HG03342 (cell line): ENCODE results near the gene WWTR1.
A peak's percentile ranks its signal among the peaks of the same experiment; 100 is the strongest.

Experiments used
- ATAC-seq: cut with Tn5 transposase; IDR thresholded peaks from one replicate; pipeline ENCODE4 v1.9.1; 2021; ENCODE audit warnings: mild to moderate bottlenecking, moderate library complexity; ENCODE audit not compliant: unreplicated experiment

The WWTR1 gene

DNA sequence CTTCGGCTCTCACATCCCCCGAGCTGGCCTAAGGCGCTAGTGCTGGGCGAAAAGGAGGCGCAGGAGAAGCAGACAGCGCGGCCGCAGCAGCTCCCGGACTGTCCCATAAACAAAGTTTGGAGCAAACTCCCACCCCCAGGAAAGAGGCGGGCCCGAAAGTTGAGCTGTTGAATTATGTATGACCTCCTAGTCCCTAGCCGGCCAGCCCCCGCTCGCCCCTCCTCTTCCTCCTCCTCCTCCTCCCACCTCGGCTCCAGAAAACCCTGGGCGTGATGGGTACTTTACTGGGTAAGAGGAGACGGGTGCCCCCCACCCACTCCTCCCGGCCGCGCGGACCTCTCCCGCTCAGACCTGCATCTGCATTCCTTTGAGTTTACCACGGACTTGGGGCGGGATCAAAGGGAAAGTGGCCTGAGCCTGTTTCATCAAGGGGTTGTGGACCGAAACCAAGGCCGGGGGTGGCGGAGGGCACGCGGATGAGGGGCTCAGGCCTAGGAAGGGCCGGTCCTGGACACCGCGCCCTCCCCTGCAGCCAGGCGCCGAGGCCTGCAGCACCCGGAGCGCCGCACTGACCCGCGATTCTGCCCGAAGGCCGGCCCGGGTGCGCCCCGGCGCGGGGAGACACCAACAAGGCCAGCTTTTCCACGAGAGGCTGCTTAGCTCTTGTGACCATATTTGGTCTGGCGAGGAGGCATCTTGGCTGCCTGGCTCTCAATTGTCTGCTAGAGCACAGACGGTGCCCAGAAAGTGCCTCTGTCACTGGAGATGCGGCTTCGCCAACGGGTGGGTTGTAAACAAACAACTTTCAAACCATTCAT is at the start of gene WWTR1:
WWTR1 (minus strand) TSS at position 100 of the 818 bp plus-strand sequence. CDS start 719 bp downstream, outside the sequence.
- peak; percentile 81 for ATAC-seq

DNA sequence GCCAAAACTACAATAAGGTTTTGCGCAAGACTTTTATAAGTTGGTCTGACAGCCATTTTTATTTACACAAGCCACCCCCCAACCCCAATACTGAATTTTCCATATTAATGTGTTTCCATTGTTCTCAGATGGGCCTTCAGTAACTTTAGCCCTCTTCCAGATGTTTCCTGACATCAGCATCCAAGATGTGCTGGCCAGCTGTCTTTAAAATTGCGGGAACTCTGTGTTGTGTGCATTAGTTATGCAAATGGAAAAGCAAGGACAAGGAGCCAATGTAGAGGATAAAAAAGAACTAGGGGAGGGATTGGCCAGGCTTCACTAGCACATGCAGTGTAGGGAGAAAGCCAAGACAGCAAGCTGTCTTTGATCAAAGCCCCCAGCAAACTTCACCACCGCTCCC is 49.1 kb upstream of the WWTR1 start:
- no peak for ATAC-seq

DNA sequence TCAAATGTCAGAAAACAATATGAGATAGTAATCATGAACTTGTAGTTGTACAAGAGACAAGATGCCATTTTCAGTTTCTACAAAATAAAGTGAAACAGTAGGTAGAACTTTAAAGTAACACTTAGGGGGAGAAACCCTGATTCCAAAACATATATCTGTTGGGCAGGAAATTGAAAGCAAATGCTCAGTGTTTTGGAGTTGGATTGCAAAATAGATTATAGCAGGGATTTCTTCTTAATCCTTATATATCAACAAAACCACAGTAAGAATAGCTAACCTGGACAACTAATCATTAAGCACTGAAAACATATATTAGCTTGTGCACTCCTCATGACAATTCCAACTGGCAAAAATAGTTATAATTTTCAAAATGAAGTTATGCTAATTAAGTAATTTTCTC is 47.6 kb upstream of the WWTR1 start:
- ATAC-seq: no peak

GRCh38 chr3:149703466-149703865 is 45.6 kb upstream of the WWTR1 start:
- no peak for ATAC-seq

GRCh38 chr3:149702691-149703441 is 45.0 kb upstream of the WWTR1 start:
- no peak for ATAC-seq

DNA sequence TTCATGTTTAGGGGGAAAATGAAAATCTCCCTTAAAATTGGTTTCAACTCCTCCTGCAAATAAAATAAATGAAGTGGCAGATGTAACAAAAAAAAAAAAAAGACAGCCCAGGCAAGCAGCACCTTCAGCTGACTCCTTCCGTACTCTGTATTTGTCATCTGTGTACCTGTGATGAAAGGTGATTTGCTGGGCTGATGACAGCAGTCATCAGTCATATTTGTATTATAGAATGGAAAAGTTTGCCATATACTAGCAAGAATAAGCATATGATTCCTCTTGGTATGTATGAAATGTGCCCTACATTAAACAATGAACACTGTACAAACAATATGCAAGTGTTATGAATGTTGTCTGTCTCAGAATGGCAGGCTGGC is 44.1 kb upstream of the WWTR1 start:
- no peak for ATAC-seq

DNA sequence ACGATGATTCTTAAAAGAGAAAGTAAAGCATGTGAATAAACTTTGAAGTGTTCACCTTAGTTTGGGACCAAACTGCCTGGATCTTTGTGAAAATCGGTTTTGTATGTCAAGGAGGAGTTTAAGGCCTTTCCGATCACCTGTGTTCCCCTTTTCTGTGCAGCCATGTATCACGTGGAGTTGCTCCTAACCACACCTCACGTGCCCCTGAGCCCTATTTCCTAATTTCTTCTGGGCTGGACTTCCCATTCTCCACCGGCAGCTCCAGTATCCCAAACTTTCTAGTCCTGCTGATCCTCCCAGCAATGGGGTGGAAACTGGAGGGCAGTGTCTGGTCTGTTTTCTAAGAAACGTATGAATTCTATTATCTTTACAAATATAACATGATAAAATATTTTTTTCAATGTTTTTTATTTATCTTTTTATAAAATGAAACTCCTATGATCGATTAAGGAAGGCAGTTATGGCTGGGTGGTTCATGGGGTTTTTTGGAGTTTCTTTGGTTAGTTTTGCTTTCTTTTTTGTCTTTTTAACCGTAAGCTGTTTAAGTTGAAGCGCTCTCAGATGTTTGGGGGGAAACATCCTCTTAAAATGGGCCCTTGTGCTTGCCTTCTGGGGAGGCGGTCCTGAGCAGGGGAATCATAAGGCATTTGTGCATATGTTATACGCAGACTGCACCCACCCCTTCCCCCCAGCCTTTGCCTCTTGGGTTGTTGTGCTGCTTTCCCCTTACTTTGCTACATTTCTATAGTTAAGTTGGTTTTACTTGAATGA is 43.6 kb upstream of the WWTR1 start:
- no peak for ATAC-seq

DNA sequence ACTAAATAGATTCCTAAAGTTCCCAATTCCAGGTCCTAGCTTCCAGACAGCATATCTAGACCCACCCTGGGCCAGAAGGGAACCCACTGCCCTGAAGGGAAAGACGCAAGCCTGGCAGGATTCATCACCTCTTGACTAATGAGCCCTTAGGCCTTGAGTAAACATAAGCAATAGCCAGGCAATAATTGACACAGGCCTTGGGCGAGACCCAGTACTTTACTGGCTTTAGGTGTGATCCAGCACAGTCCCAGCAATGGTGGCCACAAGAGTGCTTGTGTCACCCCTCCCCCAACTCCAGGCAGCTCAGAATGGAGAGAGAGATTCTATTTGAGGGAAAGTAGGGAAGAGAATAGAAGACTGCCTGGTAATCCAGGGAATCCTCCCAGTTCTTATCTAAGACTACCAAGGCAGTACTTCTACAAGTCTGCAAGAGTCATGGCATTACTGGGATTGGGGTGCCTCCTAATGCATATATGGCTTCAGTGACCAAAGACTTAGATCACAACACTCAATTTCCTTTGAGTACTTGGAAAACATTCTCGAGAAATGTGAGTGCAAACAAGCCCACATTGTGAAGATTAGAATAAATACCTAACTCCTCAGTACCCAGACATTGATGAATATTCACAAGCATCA is 30.4 kb upstream of the WWTR1 start:
- ATAC-seq: no peak

DNA sequence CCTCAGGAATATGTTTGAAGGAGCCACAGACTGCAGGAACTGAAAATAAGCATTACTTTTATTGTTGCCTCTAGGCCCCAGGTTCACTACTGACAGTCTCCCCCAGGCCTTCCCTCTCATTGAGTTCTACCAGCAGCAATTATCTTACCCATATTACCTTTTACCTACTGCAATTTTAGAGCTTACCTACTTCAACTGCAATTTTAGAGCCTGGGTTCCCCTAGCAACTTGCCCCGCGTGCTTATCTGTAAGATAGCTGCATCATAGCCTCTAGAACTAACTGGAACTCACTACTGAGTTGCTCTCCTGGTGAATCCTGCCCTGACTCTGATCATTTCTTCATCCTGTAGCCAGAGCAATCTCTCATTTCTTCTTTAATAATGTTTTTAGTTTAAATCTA is 29.2 kb upstream of the WWTR1 start:
- no peak for ATAC-seq

DNA sequence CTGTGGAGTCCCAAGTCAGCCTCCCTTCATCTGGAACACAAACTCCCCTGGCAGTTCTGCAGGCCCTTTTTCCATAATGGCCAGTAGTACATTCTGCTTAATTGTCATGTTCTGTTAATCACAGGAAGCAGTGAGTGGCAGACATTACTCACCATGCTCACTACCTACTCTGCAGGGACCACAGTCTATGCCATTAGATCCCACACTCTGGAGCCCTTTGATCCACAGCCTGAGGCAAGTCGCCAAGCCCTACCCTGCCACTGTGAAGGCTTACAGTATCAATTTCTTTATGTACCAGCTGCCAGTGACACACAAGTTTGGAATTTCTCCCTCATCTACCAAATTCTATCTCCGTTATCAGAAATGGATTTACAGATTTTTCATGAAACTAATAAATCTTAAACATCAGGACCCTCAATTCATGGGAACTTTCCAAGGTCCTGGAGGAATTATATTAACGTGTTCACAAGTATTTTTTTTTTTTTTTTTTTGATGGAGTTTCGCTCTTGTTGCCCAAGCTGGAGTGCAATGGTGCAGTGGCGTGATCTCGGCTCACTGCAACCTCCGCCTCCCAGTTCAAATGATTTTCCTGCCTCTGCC is 20.6 kb upstream of the WWTR1 start:
- no peak for ATAC-seq

- no peak for ATAC-seq
Measured at GRCh38 chr3:149673393-149673792, 15.6 kb upstream of the WWTR1 start.

- ATAC-seq: no peak
Measured at GRCh38 chr3:149670742-149671492, 13.1 kb upstream of the WWTR1 start.

DNA sequence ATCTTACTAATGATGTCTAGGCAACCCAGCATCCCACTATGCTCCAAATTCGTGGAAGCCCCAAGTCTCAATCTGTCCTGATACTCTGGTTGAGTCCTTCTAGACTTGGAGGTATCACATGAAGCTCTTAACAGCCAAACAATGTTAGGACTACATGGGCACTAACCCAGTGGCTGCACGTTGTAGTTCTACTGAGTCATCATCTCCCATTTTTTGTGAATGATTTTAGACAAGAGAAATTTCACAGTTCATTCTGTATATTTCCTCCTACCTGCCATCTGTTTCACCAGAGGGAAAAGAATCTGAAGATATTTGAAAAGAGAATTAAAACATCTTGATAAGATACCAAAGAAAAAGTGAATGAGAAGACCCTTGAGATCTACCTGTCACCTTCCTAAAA is 9.8 kb upstream of the WWTR1 start:
- no peak for ATAC-seq

DNA sequence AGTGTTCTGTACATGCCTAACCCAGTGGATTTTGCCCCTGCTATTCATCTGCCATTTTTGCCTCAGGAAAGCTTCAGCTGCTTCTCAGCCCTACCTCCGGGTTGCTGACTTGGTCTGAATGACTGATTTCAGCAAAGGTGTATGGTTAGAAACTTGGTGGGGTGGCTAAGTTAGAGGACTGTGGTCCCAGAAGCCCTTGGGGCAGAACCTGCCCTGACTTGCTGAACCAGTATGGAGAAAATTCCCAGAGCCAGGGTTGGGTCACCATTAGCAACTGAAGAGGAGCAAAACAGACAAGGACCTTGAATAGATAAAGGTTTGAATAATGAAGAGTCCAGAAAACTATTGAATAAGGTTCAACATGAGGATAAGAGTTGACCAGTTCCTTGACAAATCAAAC is 6.1 kb upstream of the WWTR1 start:
- no peak for ATAC-seq

DNA sequence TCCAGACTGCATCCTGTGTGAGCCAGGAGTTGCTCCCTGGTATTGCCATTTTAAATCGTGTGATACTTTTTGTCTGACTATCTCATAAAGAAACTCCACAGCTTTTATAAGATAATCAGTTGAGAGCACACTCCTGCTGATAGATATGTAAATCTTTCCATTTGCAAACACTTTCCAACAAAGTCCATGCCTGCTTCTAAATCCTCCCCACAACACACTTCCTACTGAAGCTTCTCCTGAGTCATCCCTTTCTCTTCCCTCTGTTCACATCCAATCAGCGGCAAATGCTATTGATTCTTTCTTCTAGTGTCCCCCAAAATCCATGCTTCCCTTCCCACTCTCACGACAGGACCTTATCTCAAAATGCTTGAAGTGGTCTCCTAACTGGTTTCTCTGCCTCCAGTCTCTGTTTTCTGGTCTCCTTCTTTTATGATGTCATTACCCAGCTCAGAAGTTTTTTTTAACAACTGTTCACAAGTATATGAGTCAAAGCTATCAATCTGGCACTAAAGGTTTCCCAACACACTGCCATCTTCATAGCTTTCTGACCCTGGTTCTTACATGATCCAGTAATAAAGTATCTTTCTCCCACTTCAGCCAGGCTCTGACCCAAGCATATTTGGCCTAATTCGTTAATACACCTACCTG is 4.5 kb upstream of the WWTR1 start:
- no peak for ATAC-seq

- ATAC-seq: no peak
Measured at GRCh38 chr3:149660462-149660861, 2.6 kb upstream of the WWTR1 start.

- peak; percentile 14 for ATAC-seq
Measured at GRCh38 chr3:149658744-149659497, 1.1 kb upstream of the WWTR1 start.

GRCh38 chr3:149657321-149657925 is 402 bp downstream of the WWTR1 start:
- peak; percentile 27 for ATAC-seq
